Astrocyte of the cerebellum (primary cell): Measurements from ENCODE around the gene SLC13A5.
"Not testable (repeated sequence)": the region's sequence is repeated elsewhere in the genome, so short reads cannot be mapped to it uniquely, and the experiment has no call there.

ENCODE experiments used
- DNase-seq: peaks from one replicate; pipeline ENCODE4 v3.0.0-alpha.2; 2011; ENCODE audit warnings: low read depth
- H3K4me3 ChIP-seq: 2 replicates; pipeline ENCODE4 v1.5.1; 2011; ENCODE audit warnings: mild to moderate bottlenecking, low read depth, low read length, moderate library complexity
- in situ Hi-C: cut with HindIII; loops from 2 replicates; pipeline ENCODE4 v1.10.0; 2017; ENCODE audit warnings: low sequenced_read_pairs
- TF ChIP-seq, protein P1 (sequence below): IDR thresholded peaks from 2 replicates; pipeline ENCODE4 v1.5.1; 2012; ENCODE audit warnings: low read length, low read depth, moderate library complexity, mild to moderate bottlenecking; ENCODE audit errors: missing control alignments

Gene SLC13A5

DNA sequence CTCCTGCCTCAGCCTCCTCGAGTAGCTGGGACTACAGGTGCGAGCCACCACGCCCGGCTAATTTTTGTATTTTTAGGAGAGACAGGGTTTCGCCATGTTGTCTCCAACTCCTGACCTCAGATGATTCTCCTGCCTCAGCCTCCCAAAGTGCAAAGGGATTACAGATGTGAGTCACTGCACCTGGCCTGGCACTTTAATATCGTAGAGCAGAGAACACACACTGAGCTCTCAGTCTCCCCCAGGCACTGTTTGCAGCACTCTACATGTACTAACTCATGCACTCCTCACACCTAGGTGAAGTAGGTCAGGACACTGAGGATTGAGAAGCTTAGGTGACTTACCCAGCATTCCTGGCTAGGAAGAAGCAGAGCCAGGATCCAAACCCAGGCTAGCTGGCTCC lies 46.6 kb downstream of the SLC13A5 start:
- no peak for DNase-seq
- H3K4me3 ChIP-seq = no peak overlapping the region
- TF ChIP-seq, protein P1, sequence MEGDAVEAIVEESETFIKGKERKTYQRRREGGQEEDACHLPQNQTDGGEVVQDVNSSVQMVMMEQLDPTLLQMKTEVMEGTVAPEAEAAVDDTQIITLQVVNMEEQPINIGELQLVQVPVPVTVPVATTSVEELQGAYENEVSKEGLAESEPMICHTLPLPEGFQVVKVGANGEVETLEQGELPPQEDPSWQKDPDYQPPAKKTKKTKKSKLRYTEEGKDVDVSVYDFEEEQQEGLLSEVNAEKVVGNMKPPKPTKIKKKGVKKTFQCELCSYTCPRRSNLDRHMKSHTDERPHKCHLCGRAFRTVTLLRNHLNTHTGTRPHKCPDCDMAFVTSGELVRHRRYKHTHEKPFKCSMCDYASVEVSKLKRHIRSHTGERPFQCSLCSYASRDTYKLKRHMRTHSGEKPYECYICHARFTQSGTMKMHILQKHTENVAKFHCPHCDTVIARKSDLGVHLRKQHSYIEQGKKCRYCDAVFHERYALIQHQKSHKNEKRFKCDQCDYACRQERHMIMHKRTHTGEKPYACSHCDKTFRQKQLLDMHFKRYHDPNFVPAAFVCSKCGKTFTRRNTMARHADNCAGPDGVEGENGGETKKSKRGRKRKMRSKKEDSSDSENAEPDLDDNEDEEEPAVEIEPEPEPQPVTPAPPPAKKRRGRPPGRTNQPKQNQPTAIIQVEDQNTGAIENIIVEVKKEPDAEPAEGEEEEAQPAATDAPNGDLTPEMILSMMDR = no peak
- in situ Hi-C loops = no loop called here

DNA sequence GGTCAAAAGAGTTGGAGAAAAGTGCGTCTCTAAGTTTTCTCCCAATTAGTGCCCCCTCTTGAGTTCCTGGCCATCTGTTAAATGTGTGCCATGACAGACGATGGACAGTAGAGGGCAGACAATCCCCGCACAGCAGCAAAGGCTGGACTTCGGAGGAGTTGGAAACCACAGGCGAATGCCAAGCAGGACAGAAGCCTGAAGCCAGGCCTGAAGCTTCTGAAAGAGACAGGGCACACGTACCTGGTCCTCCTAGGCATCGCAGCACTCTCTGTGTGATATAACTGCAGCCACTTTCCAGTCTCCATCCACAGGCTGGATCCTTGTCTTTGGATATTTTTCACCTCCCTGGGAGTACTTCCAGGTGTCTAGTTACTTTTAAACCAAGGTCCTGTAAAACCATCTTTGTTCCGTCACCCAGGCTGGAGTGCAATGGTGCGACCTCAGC lies 47.1 kb downstream of the SLC13A5 start:
- in situ Hi-C loops = no loop called here
- TF ChIP-seq, protein P1 = peak; percentile 97
- peak; percentile 74 for DNase-seq
- no peak overlapping the region for H3K4me3 ChIP-seq

DNA sequence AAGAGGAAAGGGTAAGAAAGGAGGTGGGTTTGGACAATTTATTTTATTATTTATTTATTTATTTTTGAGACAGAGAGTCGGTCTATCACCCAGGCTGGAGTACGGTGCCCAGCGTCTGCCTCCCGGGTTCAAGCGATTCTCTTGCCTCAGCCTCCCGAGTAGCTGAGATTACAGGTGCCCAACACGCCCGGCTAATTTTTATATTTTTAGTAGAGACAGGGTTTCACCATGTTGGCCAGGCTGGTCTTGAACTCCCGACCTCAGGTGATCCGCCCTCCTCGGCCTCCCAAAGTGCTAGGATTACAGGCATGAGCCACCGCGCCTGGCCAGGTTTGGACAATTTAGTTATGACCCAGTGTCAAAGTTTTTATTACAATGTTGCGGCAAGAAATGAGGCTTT lies 50.0 kb downstream of the SLC13A5 start:
- H3K4me3 ChIP-seq, DNase-seq, in situ Hi-C loops: not testable (repeated sequence)

DNA sequence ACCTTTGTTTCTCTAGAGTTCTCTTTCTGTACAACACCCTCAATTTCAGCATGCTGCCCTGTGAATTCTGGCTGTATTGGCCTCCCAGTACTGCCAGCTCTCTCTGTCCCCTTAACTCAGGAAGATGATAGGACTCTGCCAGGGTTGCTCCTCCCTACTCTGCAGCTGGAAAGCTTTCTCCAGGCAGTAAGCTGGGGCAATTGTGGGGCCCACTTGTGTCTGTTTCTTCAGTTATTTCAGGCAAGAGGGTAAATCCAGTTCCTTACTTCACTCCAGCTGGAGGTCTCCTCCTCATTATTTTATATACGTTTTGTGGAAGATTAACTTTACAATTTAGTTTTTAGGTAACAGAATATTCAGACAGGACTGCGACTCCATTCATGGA lies 51.7 kb downstream of the SLC13A5 start:
- in situ Hi-C loops = no loop called here

DNA sequence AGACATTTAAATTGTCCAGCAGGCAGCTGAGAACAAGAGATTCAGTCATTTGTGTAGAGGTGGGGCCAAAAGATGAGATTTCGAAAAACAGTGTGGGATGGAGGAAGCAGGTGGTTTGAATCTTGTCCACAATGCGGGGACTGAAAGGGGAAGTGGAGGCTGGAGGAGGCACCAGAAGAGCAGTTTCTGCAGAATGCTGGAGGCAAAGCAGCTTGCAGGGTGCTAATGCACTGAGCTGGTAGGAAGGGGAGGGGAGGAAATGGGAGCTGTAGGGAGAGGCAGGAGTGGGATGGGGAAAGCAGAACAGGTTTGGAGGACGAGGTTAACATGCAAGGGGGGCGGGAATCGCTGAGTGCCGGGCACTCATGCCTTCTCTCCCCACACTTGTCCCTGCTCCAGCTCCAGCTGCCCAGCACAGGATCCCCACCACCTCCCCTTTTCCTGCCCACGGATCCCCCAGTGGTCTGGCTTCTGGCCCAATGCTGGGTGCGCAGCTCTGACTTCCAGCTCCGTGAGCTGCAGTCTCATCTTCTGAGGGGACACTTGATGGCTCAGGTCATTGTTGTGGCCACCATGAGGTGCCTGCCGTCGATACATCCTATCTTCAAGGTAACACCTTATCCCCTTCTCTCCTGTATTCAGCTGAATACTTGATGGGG lies 52.2 kb downstream of the SLC13A5 start:
- in situ Hi-C loops = no loop called here
- TF ChIP-seq, protein P1 = no peak
- H3K4me3 ChIP-seq = no peak overlapping the region
- DNase-seq = no peak

More for the DNA sequence above, 51.7 kb downstream of the SLC13A5 start:
- TF ChIP-seq, protein P1 = no peak
- H3K4me3 ChIP-seq = no peak overlapping the region
- DNase-seq = no peak

DNA sequence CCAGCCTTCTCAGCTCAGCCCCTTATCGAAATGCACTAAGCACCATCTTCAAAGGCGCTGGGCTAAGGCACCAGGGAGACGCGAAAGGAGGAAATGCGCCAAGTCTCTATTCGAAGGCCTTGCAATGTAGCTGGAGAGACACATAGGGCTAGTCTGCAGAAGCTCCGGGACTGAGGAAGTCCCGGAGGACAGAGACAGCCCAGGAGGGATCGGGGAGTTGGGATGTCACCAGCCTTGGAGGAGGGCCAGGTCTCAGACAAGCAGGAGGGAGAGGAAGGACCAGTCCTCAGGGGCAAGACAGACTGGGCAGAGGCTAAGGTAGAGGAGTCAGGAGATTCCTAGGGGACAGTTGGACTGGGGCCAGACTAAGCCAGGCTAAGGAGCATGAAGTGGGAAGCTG lies 53.1 kb downstream of the SLC13A5 start:
- no peak overlapping the region for H3K4me3 ChIP-seq
- DNase-seq = no peak
- TF ChIP-seq, protein P1 = no peak
- in situ Hi-C loops = no loop called here

DNA sequence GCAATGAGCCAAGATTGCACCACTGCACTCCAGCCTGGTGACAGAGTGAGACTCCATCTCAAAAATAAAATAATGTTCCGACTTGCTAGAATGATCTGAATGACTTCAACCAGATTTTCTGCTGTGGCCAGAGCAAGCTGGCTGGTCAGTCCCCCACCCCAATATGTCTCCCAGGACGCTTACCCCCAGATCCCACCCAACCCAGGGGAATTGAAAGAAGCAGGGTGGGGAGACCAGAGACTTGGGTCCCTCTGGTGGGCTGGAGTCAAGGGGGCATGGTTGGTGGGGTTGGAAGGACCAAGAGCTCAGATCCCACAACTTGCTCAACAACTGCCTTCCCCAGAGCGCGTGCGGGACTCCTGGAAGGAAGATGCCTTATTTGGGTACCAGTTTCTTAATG lies 54.8 kb downstream of the SLC13A5 start:
- in situ Hi-C loops, H3K4me3 ChIP-seq, DNase-seq: not testable (repeated sequence)
